PC-9 (cell line): ENCODE results near the gene LSM14A. TPM values are rescaled to one million over a fixed set of nuclear protein-coding genes. Genes with fewer than 3 reads are reported as not detected.

ENCODE experiments used
- Bru-seq: library from RNA; stranded (reverse); fragments of 400-500 nt; gene quantifications from one replicate; lab custom pipeline; 2021; lab: Mats Ljungman, UMichigan
- BruChase-seq, 2 experiments: library from RNA; stranded (reverse); fragments of 400-500 nt; gene quantifications; one replicate each; lab custom pipeline; 2021; lab: Mats Ljungman, UMichigan
- BruUV-seq: library from RNA; stranded (reverse); fragments of 400-500 nt; replicated peaks from 2 replicates; lab custom pipeline; 2021; lab: Mats Ljungman, UMichigan
- CTCF ChIA-PET: fragments of 300-600 bp; sonication (Branson Sonifier 250); formaldehyde crosslinking; loops from one replicate; lab custom pipeline; 2022; ENCODE audit warnings: antibody characterized with exemption; lab: Charles Lee
- POLR2A ChIA-PET: fragments of 300-600 bp; sonication (Branson Sonifier 250); formaldehyde crosslinking; loops from one replicate; lab custom pipeline; 2022; ENCODE audit warnings: antibody characterized with exemption; ENCODE audit not compliant: unreplicated experiment; lab: Charles Lee
- DNase-seq, 2 experiments: peaks; one replicate each; pipeline versions ENCODE4 v3.0.0 to v3.0.0-alpha.2; 2015 to 2022; ENCODE audit warnings: mixed read lengths in 1 of 2
- H2AFZ ChIP-seq: fragments of 200-600 bp; sonication (generic); 2 replicates; pipeline ENCODE4 v1.8.1; 2017; ENCODE audit warnings: antibody characterized with exemption
- H3F3A ChIP-seq: fragments of 200-600 bp; sonication (generic); 2 replicates; pipeline ENCODE4 v1.8.1; 2017; ENCODE audit warnings: antibody characterized with exemption, mild to moderate bottlenecking, low read depth; ENCODE audit not compliant: insufficient read depth
- H3K27ac ChIP-seq: fragments of 200-600 bp; sonication (generic); 2 replicates; pipeline ENCODE4 v1.6.1; 2016; ENCODE audit warnings: mixed run types
- H3K27me3 ChIP-seq: fragments of 200-600 bp; sonication (generic); 2 replicates; pipeline ENCODE4 v1.6.1; 2016; ENCODE audit warnings: low read depth, mixed run types; ENCODE audit not compliant: insufficient read depth
- H3K36me3 ChIP-seq: fragments of 200-600 bp; sonication (generic); 2 replicates; pipeline ENCODE4 v1.6.1; 2016; ENCODE audit warnings: low read depth, mixed run types
- H3K4me1 ChIP-seq: fragments of 200-600 bp; sonication (generic); replicated peaks from 2 replicates; pipeline ENCODE4 v1.6.1; 2016; ENCODE audit warnings: mixed run types; ENCODE audit not compliant: insufficient read depth
- H3K4me2 ChIP-seq: fragments of 200-600 bp; sonication (generic); 2 replicates; pipeline ENCODE4 v1.6.1; 2017; ENCODE audit warnings: mixed run types
- H3K4me3 ChIP-seq: fragments of 200-600 bp; sonication (generic); 2 replicates; pipeline ENCODE4 v1.6.1; 2016; ENCODE audit warnings: mixed run types
- H3K79me2 ChIP-seq: fragments of 200-600 bp; sonication (generic); 2 replicates; pipeline ENCODE4 v1.6.1; 2017; ENCODE audit warnings: low read depth, mixed run types
- H3K9me2 ChIP-seq: fragments of 200-600 bp; sonication (generic); 2 replicates; pipeline ENCODE4 v1.8.1; 2017; ENCODE audit warnings: mild to moderate bottlenecking; ENCODE audit not compliant: insufficient read depth
- H3K9me3 ChIP-seq: fragments of 200-600 bp; sonication (generic); 2 replicates; pipeline ENCODE4 v1.8.1; 2016; ENCODE audit warnings: low read depth; ENCODE audit not compliant: insufficient read depth
- H4K20me1 ChIP-seq: fragments of 200-600 bp; sonication (generic); 2 replicates; pipeline ENCODE4 v1.8.1; 2017; ENCODE audit not compliant: insufficient read depth
- EZH2 ChIP-seq: fragments of 200-600 bp; sonication (generic); IDR thresholded peaks from 2 replicates; pipeline ENCODE4 v1.8.0; 2017; ENCODE audit warnings: antibody characterized with exemption, low read depth
- intact Hi-C: fragments of 100-400 bp; cut with micrococcal nuclease; formaldehyde crosslinking; loops from one replicate; pipeline ENCODE4 v1.10.0; 2022; ENCODE audit not compliant: unreplicated experiment
- long read RNA-seq: library from polyadenylated mRNA; stranded (forward); transcript quantifications from one replicate; pipeline ENCODE4 v2.0.0, GENCODE V29; 2022
- total RNA-seq: library from RNA; stranded (reverse); gene quantifications from 2 replicates; pipeline ENCODE4 v1.2.3, GENCODE V29; 2021
- TF ChIP-seq, protein P1 (sequence below): fragments of 200-600 bp; sonication (generic); conservative IDR thresholded peaks from 2 replicates; pipeline ENCODE4 v1.6.1; 2017; ENCODE audit warnings: mixed run types, antibody characterized with exemption, mild to moderate bottlenecking, moderate library complexity

Gene LSM14A
- 114 and 169 TPM in 2 replicates for total RNA-seq
- Bru-seq, nascent RNA, result percentile 96 among the genes with signal in this experiment
- BruChase-seq, experiment 1, labeled RNA remaining after a 2-hour chase, result percentile 96 among the genes with signal in this experiment
- percentile 94 among the genes with signal in this experiment for BruChase-seq, experiment 2, labeled RNA remaining after a 6-hour chase
- long read RNA-seq, transcript LSM14A-201 (11 exons, 3,424 nt), result minor isoform, 26 of 112 reads
- long read RNA-seq, transcript LSM14A-203 (10 exons, 3,596 nt), result major isoform, 51 of 112 reads
- long read RNA-seq, partial matches to known transcripts, result 6 of 112 reads
- long read RNA-seq, other reads (novel, unspliced or antisense), result 29 of 112 reads

- Histone ChIP-seq H3K9me2 (no peaks in the 10 kb centered on the region), H3K4me1 (peaks cover 45% of the 10 kb centered on the region), H3K4me3 (peak within 1 kb of the TSS; percentile 71), H3F3A (peaks cover 17% of the 10 kb centered on the region), H3K27me3 (no peaks in the 10 kb centered on the region), H3K4me2 (peak within 1 kb of the TSS; percentile 98), H3K79me2 (peaks cover 47% of the 10 kb centered on the region), H3K36me3 (peaks cover 25% of the 10 kb centered on the region; the same call in 1 of the 2 replicates), H2AFZ (peak within 1 kb of the TSS; percentile 97), H3K9me3 (no peaks in the 10 kb centered on the region), H3K27ac (peak within 1 kb of the TSS; percentile 90), H4K20me1 (peaks cover 37% of the 10 kb centered on the region)
- POLR2A ChIA-PET, result no interaction called here
- CTCF ChIA-PET, result no interaction called here
- intact Hi-C loops, result loop anchor here (1.0 to 5.0 kb wide), 3 partner anchors 38 to 175 kb away; no protein-coding TSS in a partner anchor
- TF ChIP-seq, protein P1, sequence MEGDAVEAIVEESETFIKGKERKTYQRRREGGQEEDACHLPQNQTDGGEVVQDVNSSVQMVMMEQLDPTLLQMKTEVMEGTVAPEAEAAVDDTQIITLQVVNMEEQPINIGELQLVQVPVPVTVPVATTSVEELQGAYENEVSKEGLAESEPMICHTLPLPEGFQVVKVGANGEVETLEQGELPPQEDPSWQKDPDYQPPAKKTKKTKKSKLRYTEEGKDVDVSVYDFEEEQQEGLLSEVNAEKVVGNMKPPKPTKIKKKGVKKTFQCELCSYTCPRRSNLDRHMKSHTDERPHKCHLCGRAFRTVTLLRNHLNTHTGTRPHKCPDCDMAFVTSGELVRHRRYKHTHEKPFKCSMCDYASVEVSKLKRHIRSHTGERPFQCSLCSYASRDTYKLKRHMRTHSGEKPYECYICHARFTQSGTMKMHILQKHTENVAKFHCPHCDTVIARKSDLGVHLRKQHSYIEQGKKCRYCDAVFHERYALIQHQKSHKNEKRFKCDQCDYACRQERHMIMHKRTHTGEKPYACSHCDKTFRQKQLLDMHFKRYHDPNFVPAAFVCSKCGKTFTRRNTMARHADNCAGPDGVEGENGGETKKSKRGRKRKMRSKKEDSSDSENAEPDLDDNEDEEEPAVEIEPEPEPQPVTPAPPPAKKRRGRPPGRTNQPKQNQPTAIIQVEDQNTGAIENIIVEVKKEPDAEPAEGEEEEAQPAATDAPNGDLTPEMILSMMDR, result no peak
- no peak for TF ChIP-seq EZH2
- peak; percentile 67 to 91 for DNase-seq
- TSS peak; percentile 74 for BruUV-seq
Observed at GRCh38 chr19:34171877-34172660, at the start of gene LSM14A. TSS of gene LSM14A (plus strand) at chr19:34172504. CDS start at chr19:34172643, 139 bp downstream.

DNA sequence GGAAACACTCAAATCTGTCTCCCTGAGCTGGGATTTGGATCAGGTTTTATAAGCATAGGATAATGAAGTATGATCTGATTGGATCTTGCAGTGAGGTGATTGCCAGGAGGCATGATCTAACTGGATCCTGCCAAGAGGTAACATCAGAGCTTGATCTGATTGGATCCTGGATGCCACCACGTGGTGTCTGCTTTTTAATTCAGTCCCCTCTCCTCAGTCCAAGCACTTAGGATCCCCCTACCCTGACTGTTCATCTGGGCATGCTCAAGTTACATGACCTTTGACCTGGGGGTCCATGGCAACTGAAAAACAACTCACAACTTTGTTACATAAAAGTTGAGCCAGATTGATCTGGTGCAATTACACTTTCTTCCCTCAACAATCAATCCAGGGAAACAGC, 47.5 kb upstream of the LSM14A start:
- POLR2A ChIA-PET, result no interaction called here
- Histone ChIP-seq H3K4me2 (no peak overlapping the region), H3F3A (no peaks in the 10 kb centered on the region), H3K4me1 (no peaks in the 10 kb centered on the region), H3K9me3 (no peaks in the 10 kb centered on the region), H3K9me2 (no peaks in the 10 kb centered on the region), H3K27me3 (peaks cover 54% of the 10 kb centered on the region), H3K36me3 (no peaks in the 10 kb centered on the region), H3K79me2 (no peaks in the 10 kb centered on the region), H4K20me1 (no peaks in the 10 kb centered on the region), H3K4me3 (no peak overlapping the region), H3K27ac (no peak overlapping the region), H2AFZ (no peak overlapping the region)
- no peak for DNase-seq
- no peak for TF ChIP-seq EZH2
- TF ChIP-seq, protein P1, result no peak
- no TSS peak for BruUV-seq
- intact Hi-C loops, result no loop called here
- CTCF ChIA-PET, result no interaction called here

GRCh38 chr19:34126966-34127365, 45.3 kb upstream of the LSM14A start:
- no peaks in the 10 kb centered on the region for H3K9me3 ChIP-seq
- H3K4me2 ChIP-seq, result no peak overlapping the region
- ChIA-PET POLR2A (no interaction called here), CTCF (no interaction called here)
- H3F3A ChIP-seq, result no peaks in the 10 kb centered on the region
- no peaks in the 10 kb centered on the region for H3K36me3 ChIP-seq
- H4K20me1 ChIP-seq, result no peaks in the 10 kb centered on the region
- no peak for DNase-seq
- no peak for TF ChIP-seq EZH2
- H2AFZ ChIP-seq, result no peak overlapping the region
- no peaks in the 10 kb centered on the region for H3K4me1 ChIP-seq
- intact Hi-C loops, result no loop called here
- H3K79me2 ChIP-seq, result no peaks in the 10 kb centered on the region
- no peak overlapping the region for H3K4me3 ChIP-seq
- BruUV-seq, result no TSS peak
- peaks cover 44% of the 10 kb centered on the region; the same call in 1 of the 2 replicates for H3K27me3 ChIP-seq
- H3K9me2 ChIP-seq, result no peaks in the 10 kb centered on the region
- no peak overlapping the region for H3K27ac ChIP-seq
